ENCODE data around the gene GRIK1. TPM values are rescaled to one million over a fixed set of nuclear protein-coding genes. Genes with fewer than 3 reads are reported as not detected.

Gene GRIK1
- total RNA-seq, 3 donors from 2014 or later = 0.38 to 0.41 TPM; not detected in 1

- intact Hi-C loops (cut with DNase I, micrococcal nuclease) = no loop called here
- Histone ChIP-seq H3K4me1 (ENCODE audit: low read depth) (no peaks in the 10 kb centered on the region), H3K9me3 (no peaks in the 10 kb centered on the region), H3K4me3 (no peak overlapping the region), H3K36me3 (ENCODE audit: low read depth) (no peaks in the 10 kb centered on the region)
- no peak for ATAC-seq
- no peak for TF ChIP-seq CTCF (IDR thresholded peaks at IDR 0.05)
- DNase-seq = no peak
Observed at GRCh38 chr21:29557931-29558725, 381.7 kb downstream of the GRIK1 start.

GRCh38 chr21:29557200-29557599, 382.6 kb downstream of the GRIK1 start:
- no peak for TF ChIP-seq CTCF (IDR thresholded peaks at IDR 0.05)
- no peak for ATAC-seq
- Histone ChIP-seq H3K4me1 (ENCODE audit: low read depth) (no peaks in the 10 kb centered on the region), H3K36me3 (ENCODE audit: low read depth) (no peaks in the 10 kb centered on the region), H3K4me3 (no peak overlapping the region), H3K9me3 (no peaks in the 10 kb centered on the region)
- intact Hi-C loops (cut with DNase I, micrococcal nuclease) = no loop called here
- DNase-seq = no peak

- H3K9me3 ChIP-seq = no peaks in the 10 kb centered on the region
- no peak overlapping the region for H3K4me3 ChIP-seq
- no peaks in the 10 kb centered on the region for H3K4me1 ChIP-seq (ENCODE audit: low read depth)
- no peaks in the 10 kb centered on the region for H3K36me3 ChIP-seq (ENCODE audit: low read depth)
- DNase-seq (no peak), ATAC-seq (no peak)
- intact Hi-C loops (cut with DNase I, micrococcal nuclease) = no loop called here
- no peak for TF ChIP-seq CTCF (IDR thresholded peaks at IDR 0.05)
Observed at GRCh38 chr21:29555601-29556000, 384.2 kb downstream of the GRIK1 start.

- no peaks in the 10 kb centered on the region for H3K4me1 ChIP-seq (ENCODE audit: low read depth)
- ATAC-seq = no peak
- intact Hi-C loops (cut with DNase I, micrococcal nuclease) = no loop called here
- H3K4me3 ChIP-seq = no peak overlapping the region
- TF ChIP-seq CTCF (IDR thresholded peaks at IDR 0.05) = no peak
- H3K9me3 ChIP-seq = no peaks in the 10 kb centered on the region
- H3K36me3 ChIP-seq (ENCODE audit: low read depth) = no peaks in the 10 kb centered on the region
- no peak for DNase-seq
Observed at GRCh38 chr21:29550205-29550604, 389.6 kb downstream of the GRIK1 start.

GRCh38 chr21:29549614-29550013, 390.2 kb downstream of the GRIK1 start:
- no peak overlapping the region for H3K4me3 ChIP-seq
- TF ChIP-seq CTCF (IDR thresholded peaks at IDR 0.05) = no peak
- intact Hi-C loops (cut with DNase I, micrococcal nuclease) = no loop called here
- no peaks in the 10 kb centered on the region for H3K36me3 ChIP-seq (ENCODE audit: low read depth)
- DNase-seq (no peak), ATAC-seq (no peak)
- no peaks in the 10 kb centered on the region for H3K9me3 ChIP-seq
- no peaks in the 10 kb centered on the region for H3K4me1 ChIP-seq (ENCODE audit: low read depth)

Data from mucosa of descending colon (tissue), 3 donors.